GOT3 (cell line): ENCODE measurements around the gene PDS5A.
"Not testable (repeated sequence)": the region's sequence is repeated elsewhere in the genome, so short reads cannot be mapped to it uniquely, and the experiment has no call there.

Experiments
- DNase-seq: peaks from one replicate; lab custom pipeline; 2025; ENCODE audit warnings: mixed read lengths; lab: John Stamatoyannopoulos, UW

The PDS5A gene

GRCh38 chr4:39825090-39825489 is 152.6 kb downstream of the PDS5A start:
- DNase-seq = no peak

- DNase-seq = no peak
Observed at GRCh38 chr4:39823191-39823590, 154.5 kb downstream of the PDS5A start.

- DNase-seq = no peak
Observed at GRCh38 chr4:39822662-39823061, 155.0 kb downstream of the PDS5A start.

- DNase-seq = no peak
Observed at GRCh38 chr4:39821951-39822350, 155.8 kb downstream of the PDS5A start.

GRCh38 chr4:39820186-39820585 is 157.5 kb downstream of the PDS5A start:
- DNase-seq = no peak

GRCh38 chr4:39818646-39819045 is 159.1 kb downstream of the PDS5A start:
- DNase-seq = no peak

- DNase-seq = no peak
Observed at GRCh38 chr4:39814403-39815185, 163.1 kb downstream of the PDS5A start.

- not testable (repeated sequence) for DNase-seq
Observed at GRCh38 chr4:39813761-39814160, 163.9 kb downstream of the PDS5A start.

GRCh38 chr4:39813033-39813432 is 164.7 kb downstream of the PDS5A start:
- not testable (repeated sequence) for DNase-seq

- DNase-seq = no peak
Observed at GRCh38 chr4:39812500-39812899, 165.2 kb downstream of the PDS5A start.

- no peak for DNase-seq
Observed at GRCh38 chr4:39808231-39808749, 169.4 kb downstream of the PDS5A start.

- DNase-seq = no peak
Observed at GRCh38 chr4:39802005-39802404, 175.7 kb downstream of the PDS5A start.

- not testable (repeated sequence) for DNase-seq
Observed at GRCh38 chr4:39792976-39793375, 184.7 kb downstream of the PDS5A start.

- no peak for DNase-seq
Observed at GRCh38 chr4:39792529-39792928, 185.2 kb downstream of the PDS5A start.

- DNase-seq = no peak
Observed at GRCh38 chr4:39792128-39792527, 185.6 kb downstream of the PDS5A start.

- DNase-seq = no peak
Observed at GRCh38 chr4:39786838-39787237, 190.9 kb downstream of the PDS5A start.

GRCh38 chr4:39785083-39785482 is 192.6 kb downstream of the PDS5A start:
- no peak for DNase-seq

GRCh38 chr4:39781988-39782387 is 195.7 kb downstream of the PDS5A start:
- DNase-seq = not testable (repeated sequence)
